Naive B cell (primary cell): Measurements from ENCODE around the gene PLEKHO2. TPM values are rescaled to one million over a fixed set of nuclear protein-coding genes. Genes with fewer than 3 reads are reported as not detected.
A peak's percentile ranks its signal among the peaks of the same experiment; 100 is the strongest.

Experiments used
- ATAC-seq, 2 donors: fragments of 150-1000 bp; cut with Tn5 transposase; 2 replicates each; pipeline ENCODE4 v1.10.0; 2021; ENCODE audit warnings: low read depth in 2 of 2, mild to moderate bottlenecking in 2 of 2, moderate library complexity in 2 of 2
- DNase-seq: peaks from one replicate; pipeline ENCODE4 v3.0.0; 2022
- H3K27ac Mint-ChIP-seq, 6 donors: one replicate each; pipeline ENCODE4 v1.8.0; 2020 to 2022; ENCODE audit warnings: mild to moderate bottlenecking in 6 of 6, mixed read lengths in 6 of 6, moderate library complexity in 5 of 6, inconsistent platforms in 2 of 6
- H3K27me3 Mint-ChIP-seq, 3 donors: one replicate each; pipeline ENCODE4 v1.8.0; 2021 to 2022; ENCODE audit warnings: mixed read lengths in 3 of 3, mild to moderate bottlenecking in 1 of 3
- H3K36me3 Mint-ChIP-seq, 2 donors: one replicate each; pipeline ENCODE4 v1.8.0; 2020 to 2022; ENCODE audit warnings: mixed read lengths in 2 of 2, inconsistent platforms in 1 of 2, mild to moderate bottlenecking in 1 of 2
- H3K4me1 Mint-ChIP-seq, 3 donors: one replicate each; pipeline ENCODE4 v1.8.0; 2020 to 2022; ENCODE audit warnings: mixed read lengths in 3 of 3, inconsistent platforms in 1 of 3, mild to moderate bottlenecking in 1 of 3, moderate library complexity in 1 of 3
- H3K4me3 Mint-ChIP-seq, 8 donors: one replicate each; pipeline ENCODE4 v1.8.0; 2020 to 2022; ENCODE audit warnings: mild to moderate bottlenecking in 8 of 8, mixed read lengths in 8 of 8, moderate library complexity in 8 of 8, inconsistent platforms in 2 of 8
- H3K9me3 Mint-ChIP-seq, 7 donors: one replicate each; pipeline ENCODE4 v1.8.0; 2020 to 2022; ENCODE audit warnings: mixed read lengths in 7 of 7, mild to moderate bottlenecking in 5 of 7, inconsistent platforms in 2 of 7, moderate library complexity in 1 of 7
- polyA plus RNA-seq, 6 donors: library from polyadenylated mRNA; unstranded; fragments of 300-500 nt; fragmentation: Illumina TruSeq; gene quantifications; one replicate each; pipeline ENCODE4 v1.2.3, GENCODE V29; 2021; ENCODE audit warnings: low read depth in 6 of 6

Gene PLEKHO2
- polyA plus RNA-seq, 6 donors from 2014 or later = 9.7 to 20.7 (median 14.4) TPM

DNA sequence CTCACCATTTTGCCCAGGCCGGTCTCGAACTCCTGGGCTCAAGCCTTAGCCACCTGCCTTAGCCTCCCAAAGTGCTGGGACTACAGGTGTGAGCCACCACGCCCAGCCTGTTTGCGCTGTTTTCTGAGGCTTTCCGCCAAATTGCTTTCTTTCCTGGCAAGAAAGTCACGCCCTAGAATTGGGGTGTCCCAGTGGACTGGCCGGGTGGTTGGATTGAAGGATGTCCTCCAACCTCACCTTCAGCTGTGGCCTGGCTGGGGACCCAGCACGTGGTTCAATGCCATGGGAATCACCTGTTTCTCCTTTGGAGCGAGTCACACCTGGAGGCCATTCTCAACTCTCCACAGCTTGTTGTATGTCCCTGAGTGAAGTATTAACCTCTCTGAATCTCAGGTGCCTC is 64.2 kb downstream of the PLEKHO2 start:
- H3K27ac Mint-ChIP-seq = peak overlapping the region in 2 of 6 donors; percentile 11 to 30
- DNase-seq (no peak), ATAC-seq (no peak)
- peaks cover 15 to 38% (median 25%) of the 10 kb centered on the region in 3 donors for H3K4me1 Mint-ChIP-seq
- H3K9me3 Mint-ChIP-seq = peaks cover 0 to 4% (median 2%) of the 10 kb centered on the region in 7 donors
- H3K27me3 Mint-ChIP-seq = peaks cover 13 to 23% (median 13%) of the 10 kb centered on the region in 3 donors
- H3K4me3 Mint-ChIP-seq = peak overlapping the region in 5 of 8 donors; percentile 66 to 88 (median 80)
- H3K36me3 Mint-ChIP-seq = peaks cover 0 to 2% of the 10 kb centered on the region in 2 donors

DNA sequence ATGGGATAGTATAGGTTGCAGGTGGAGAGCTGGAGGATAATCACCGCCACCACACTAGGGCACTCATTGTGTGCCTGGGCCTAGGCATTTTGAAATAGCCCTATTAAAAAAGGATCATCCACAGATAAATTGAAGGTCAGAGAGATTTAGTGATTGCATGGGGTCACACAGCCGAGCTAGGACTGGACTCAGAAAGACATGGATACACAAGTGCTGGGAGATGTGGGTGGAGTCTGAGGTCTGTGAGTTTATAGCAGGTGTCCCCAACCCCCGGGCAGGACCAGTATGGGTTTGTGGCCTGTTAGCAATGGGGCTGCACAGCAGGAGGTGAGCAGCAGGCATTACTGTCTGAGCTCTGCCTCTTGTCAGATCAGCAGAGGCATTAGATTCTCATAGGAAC is 64.7 kb downstream of the PLEKHO2 start:
- H3K36me3 Mint-ChIP-seq = no peaks in the 10 kb centered on the region
- H3K9me3 Mint-ChIP-seq = no peaks in the 10 kb centered on the region
- peaks cover 19 to 38% (median 27%) of the 10 kb centered on the region in 3 donors for H3K4me1 Mint-ChIP-seq
- H3K27me3 Mint-ChIP-seq = peaks cover 17 to 28% (median 18%) of the 10 kb centered on the region in 3 donors
- H3K4me3 Mint-ChIP-seq = peak overlapping the region in 1 of 8 donors; percentile 60
- DNase-seq (no peak), ATAC-seq (no peak)
- H3K27ac Mint-ChIP-seq = no peak overlapping the region

DNA sequence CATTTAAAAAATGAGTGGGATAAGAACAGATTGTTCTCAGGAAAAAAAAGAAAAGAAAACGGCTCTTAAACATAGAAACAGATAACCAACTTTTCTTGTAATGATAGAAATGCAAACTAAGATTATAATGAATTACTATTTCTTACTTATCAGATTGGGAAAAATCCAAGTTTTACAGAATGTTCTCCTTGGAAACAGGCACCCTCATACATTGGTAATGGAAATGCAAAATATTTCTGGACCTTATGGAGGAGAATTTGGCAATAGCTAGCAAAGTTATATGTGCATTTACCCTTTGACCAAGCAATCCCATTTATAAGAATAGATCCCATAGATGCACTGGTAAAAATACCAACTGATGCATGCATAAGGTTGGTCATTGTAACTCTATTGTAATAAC is 66.3 kb downstream of the PLEKHO2 start:
- Mint-ChIP-seq H3K9me3 (no peaks in the 10 kb centered on the region), H3K27me3 (peaks cover 18 to 39% (median 21%) of the 10 kb centered on the region in 3 donors), H3K27ac (peak overlapping the region in 1 of 6 donors; percentile 2), H3K36me3 (no peaks in the 10 kb centered on the region), H3K4me3 (no peak overlapping the region), H3K4me1 (peaks cover 17 to 23% (median 22%) of the 10 kb centered on the region in 3 donors)
- no peak for ATAC-seq
- DNase-seq = no peak

DNA sequence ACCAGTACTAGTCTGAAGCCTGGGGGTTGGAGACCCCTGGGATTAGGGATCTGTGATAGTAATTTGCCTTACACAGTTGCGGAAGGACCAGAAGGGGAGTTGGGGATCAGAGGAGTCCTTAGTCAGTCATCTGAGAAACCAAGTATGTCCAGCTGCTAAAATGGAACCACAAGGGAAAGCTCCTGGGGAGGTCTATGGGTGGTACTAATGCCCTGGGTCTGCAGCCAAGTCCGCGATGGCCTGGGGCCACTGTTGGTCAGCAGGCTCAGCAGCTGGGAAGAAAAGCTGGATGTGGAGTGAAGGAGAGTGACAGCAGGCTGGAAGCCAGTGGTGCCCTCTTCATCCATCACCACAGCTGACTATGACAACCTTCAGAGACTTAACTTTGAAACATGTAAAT is 67.8 kb downstream of the PLEKHO2 start:
- peaks cover 14 to 20% (median 17%) of the 10 kb centered on the region in 3 donors for H3K4me1 Mint-ChIP-seq
- no peaks in the 10 kb centered on the region for H3K36me3 Mint-ChIP-seq
- H3K4me3 Mint-ChIP-seq = peak overlapping the region in 2 of 8 donors; percentile 20 to 39
- no peak for ATAC-seq
- no peak for DNase-seq
- H3K27ac Mint-ChIP-seq = no peak overlapping the region
- peaks cover 18 to 39% (median 21%) of the 10 kb centered on the region in 3 donors for H3K27me3 Mint-ChIP-seq
- no peaks in the 10 kb centered on the region for H3K9me3 Mint-ChIP-seq

DNA sequence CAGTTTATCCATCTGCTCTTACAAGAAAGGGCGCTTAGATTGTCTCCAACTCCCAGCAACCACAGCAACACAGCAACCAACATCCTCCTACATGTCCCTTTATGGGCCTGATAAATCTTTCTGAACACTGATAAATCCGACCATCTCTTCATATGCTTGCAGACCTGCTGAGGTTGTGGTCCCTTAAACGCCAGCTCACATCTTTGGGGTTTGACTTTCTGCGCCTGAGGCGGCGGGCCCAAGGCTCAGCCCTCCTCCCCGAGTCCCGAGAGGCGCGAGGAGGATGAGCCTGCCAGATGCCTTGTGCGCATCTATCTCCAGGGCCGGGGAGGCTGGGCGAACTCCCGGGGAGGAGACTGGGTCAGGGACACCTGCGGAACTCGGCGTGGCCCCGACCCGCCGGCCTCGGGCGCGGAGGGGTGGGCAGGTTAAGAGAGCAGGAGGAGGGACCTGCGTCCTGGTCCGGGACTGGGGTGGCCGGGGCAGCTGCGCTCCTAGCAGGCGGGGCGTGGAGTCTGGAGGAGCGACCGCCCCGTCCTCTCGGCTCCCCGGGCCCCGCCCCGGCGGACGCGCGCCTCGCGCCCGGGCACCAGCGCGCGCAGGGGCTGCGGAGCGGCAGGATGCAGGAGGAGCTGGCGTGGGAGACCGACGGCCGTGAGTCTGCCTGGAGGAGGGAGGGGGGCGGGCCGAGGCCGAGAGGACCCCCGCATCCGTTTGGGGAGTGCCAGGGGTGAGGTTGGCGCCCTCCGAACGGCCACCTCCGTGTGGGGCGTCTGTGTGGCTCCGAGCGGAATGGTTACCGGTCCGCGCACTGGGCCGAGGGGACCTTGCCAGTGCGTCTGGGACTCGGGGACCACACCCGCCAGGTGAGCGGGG is 69.8 kb downstream of the PLEKHO2 start, which contains the start of gene ANKDD1A:
Gene ANKDD1A (plus strand): TSS at position 592 of the 876 bp plus-strand sequence. CDS start 29 bp downstream, at position 621.
- H3K4me3 Mint-ChIP-seq = peak within 1 kb of the TSS; percentile 31 to 81 (median 66)
- peaks cover 8 to 18% (median 13%) of the 10 kb centered on the region in 3 donors for H3K4me1 Mint-ChIP-seq

DNA sequence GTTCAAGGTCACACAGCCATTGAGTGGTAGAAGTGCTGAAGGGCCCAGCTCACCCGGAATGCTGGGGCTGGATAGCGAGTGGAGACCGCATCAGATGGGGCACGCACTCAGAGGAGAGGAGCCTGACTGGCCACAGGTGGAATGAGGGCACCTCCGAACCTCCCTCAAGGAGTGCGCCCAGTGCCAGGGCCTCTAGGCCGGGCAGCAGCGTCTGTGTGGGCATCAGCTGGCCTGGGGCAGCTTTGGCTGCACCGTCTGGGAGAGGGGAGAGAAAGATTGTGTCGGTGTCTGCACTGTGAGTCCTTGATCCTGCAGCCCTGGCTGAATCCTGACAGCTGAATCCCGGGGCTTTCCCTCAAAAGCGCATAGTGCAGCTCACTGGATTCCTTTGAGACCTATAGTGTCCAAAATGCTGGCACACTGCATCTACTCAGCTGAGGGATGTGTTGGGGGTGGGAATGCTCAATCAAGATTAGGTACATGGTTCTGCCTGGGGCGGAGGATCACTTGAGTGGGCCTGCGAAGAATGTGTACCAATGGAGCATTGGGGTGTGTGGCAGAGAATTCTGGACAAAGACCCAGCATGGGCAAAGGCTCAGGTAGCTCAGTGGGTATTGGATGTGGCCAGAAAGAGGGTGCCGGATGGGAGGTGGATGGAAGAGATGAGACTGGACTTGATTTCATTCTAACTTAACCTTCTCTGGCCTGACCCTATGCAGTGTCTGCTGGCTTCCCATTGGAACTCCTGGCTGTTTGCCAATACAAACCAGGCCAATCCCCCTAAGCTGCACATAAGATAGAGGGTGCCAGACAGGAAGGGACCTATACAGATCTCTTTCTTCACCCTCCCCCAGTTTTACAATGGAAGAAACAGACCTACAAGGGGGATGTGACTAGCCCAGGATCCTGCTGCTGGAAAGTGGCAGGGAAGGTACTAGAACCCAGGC is 70.9 kb downstream of the PLEKHO2 start:
- H3K4me3 Mint-ChIP-seq = peak overlapping the region in 5 of 8 donors; percentile 1 to 81 (median 59)
- peak overlapping the region in 2 of 6 donors; percentile 60 to 62 for H3K27ac Mint-ChIP-seq
- H3K9me3 Mint-ChIP-seq = no peaks in the 10 kb centered on the region
- no peaks in the 10 kb centered on the region for H3K36me3 Mint-ChIP-seq
- peaks cover 8 to 18% (median 13%) of the 10 kb centered on the region in 3 donors for H3K4me1 Mint-ChIP-seq
- ATAC-seq (no peak), DNase-seq (no peak)
- peaks cover 18 to 39% (median 21%) of the 10 kb centered on the region in 3 donors for H3K27me3 Mint-ChIP-seq

More for the DNA sequence above, 69.8 kb downstream of the PLEKHO2 start, which contains the start of gene ANKDD1A:
- H3K27ac Mint-ChIP-seq = peak within 1 kb of the TSS in 2 of 6 donors; percentile 13 to 62
- H3K9me3 Mint-ChIP-seq = no peaks in the 10 kb centered on the region
- H3K27me3 Mint-ChIP-seq = peaks cover 18 to 39% (median 21%) of the 10 kb centered on the region in 3 donors
- DNase-seq (no peak), ATAC-seq (peak; percentile 59 to 69)
- H3K36me3 Mint-ChIP-seq = no peaks in the 10 kb centered on the region

DNA sequence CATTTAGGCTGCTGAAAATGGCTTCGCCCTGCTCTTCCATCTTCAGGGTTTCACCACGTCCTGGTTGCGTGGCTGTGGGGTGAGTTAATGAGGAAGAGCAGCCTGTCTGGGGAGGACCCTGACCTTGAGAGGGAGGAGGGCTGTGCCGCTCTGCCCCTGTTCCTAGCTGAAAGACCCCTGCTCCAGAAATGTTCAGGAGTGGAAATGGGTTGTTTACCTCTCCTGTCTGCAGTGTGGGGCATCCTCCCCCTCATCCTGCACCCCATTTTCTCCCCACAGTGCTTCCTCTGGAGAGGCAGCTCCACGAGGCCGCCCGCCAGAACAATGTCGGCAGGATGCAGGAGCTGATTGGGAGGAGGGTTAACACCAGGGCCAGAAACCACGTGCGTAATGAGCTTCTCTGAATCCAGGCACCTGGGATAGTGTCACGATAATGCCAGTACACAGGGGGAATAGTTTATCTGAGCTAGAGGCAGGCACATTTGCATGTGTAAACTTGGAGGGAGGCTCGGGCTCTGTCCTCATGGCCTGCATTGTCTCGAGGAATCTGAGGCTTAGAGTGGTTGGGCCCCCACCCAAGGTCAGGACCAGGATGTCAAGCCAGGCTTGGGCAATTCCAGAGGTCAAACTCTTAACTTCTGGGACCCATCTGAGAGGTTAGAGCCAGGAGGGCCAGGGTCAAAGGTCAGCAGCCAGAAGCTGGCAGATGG is 74.0 kb downstream of the PLEKHO2 start:
- no peak for DNase-seq
- H3K9me3 Mint-ChIP-seq = no peaks in the 10 kb centered on the region
- H3K27me3 Mint-ChIP-seq = peaks cover 8 to 18% (median 10%) of the 10 kb centered on the region in 3 donors
- H3K4me1 Mint-ChIP-seq = peaks cover 8 to 18% (median 13%) of the 10 kb centered on the region in 3 donors
- H3K27ac Mint-ChIP-seq = peak overlapping the region in 2 of 6 donors; percentile 3 to 16
- H3K36me3 Mint-ChIP-seq = no peaks in the 10 kb centered on the region
- no peak for ATAC-seq
- peak overlapping the region in 1 of 8 donors; percentile 50 for H3K4me3 Mint-ChIP-seq

DNA sequence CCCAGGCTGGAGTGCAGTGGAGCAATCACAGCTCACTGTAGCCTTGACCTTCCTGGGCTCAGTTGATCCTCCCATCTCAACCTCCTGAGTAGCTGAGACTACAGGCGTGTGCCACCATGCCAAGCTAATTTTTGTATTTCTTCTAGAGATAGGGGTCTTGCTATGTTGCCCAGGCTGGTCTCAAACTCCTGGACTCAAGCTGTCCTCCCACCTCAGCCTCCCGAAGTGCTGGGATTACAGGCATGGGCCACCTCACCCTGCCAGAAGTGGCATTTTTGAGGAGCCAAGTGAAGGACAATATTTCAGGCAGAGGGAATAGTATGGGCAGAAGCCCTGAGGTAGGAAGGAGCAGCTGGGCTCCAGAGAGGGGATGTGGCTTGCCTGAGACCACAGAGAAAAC is 74.7 kb downstream of the PLEKHO2 start:
- Mint-ChIP-seq H3K27ac (no peak overlapping the region), H3K4me3 (no peak overlapping the region), H3K27me3 (peaks cover under 1 to 11% (median 3%) of the 10 kb centered on the region in 3 donors), H3K9me3 (no peaks in the 10 kb centered on the region), H3K4me1 (peaks cover 4 to 12% (median 6%) of the 10 kb centered on the region in 3 donors), H3K36me3 (no peaks in the 10 kb centered on the region)
- DNase-seq (no peak), ATAC-seq (no peak)

DNA sequence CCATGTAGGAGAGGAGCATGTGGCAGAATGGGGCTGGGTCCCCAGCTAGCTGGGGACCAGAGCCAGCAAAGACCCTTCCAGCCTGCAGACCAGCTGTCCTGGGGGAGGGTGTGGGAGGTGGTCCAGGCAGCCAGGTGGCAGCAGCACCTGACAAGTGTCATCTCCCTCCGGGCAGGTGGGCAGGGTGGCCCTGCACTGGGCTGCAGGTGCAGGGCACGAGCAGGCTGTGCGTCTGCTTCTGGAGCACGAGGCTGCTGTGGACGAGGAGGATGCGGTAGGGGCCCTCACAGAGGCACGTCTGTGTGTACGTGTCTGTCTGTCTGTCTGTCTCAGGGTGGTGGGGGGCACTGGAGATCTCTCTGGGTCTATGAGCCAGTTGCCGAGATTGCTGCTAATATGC is 75.5 kb downstream of the PLEKHO2 start:
- peaks cover 0 to 6% (median 0%) of the 10 kb centered on the region in 3 donors for H3K27me3 Mint-ChIP-seq
- H3K4me1 Mint-ChIP-seq = peaks cover 2 to 9% (median 4%) of the 10 kb centered on the region in 3 donors
- H3K9me3 Mint-ChIP-seq = no peaks in the 10 kb centered on the region
- H3K36me3 Mint-ChIP-seq = no peaks in the 10 kb centered on the region
- no peak overlapping the region for H3K4me3 Mint-ChIP-seq
- peak overlapping the region in 2 of 6 donors; percentile 65 to 74 for H3K27ac Mint-ChIP-seq
- DNase-seq (no peak), ATAC-seq (no peak)

Other genes starting within 250 kb of the PLEKHO2 start
- gene RBPMS2, start 66.3 kb upstream of the PLEKHO2 start, polyA plus RNA-seq = under 1 TPM in 4 of 6 donors, not detected in 2; 0.29 to 0.64 (median 0.30) TPM
- gene PIF1, start 16.3 kb upstream of the PLEKHO2 start, polyA plus RNA-seq = under 1 TPM in 3 of 6 donors, not detected in 3; 0.24 to 0.62 (median 0.45) TPM
- 1 to 10 TPM in 3 of 6 donors, under 1 TPM in 2, not detected in 1; 0.14 to 3.3 (median 1.3) TPM for gene ANKDD1A, start 70.0 kb downstream of the PLEKHO2 start, polyA plus RNA-seq
- 100 to 1,000 TPM; 190 to 258 (median 205) TPM for gene SPG21, start 148.0 kb downstream of the PLEKHO2 start, polyA plus RNA-seq
- gene MTFMT, start 187.7 kb downstream of the PLEKHO2 start, polyA plus RNA-seq = 10 to 100 TPM; 16.3 to 25.2 (median 19.5) TPM
- not detected for gene SLC51B, start 203.5 kb downstream of the PLEKHO2 start, polyA plus RNA-seq
- gene RASL12, start 226.1 kb downstream of the PLEKHO2 start, polyA plus RNA-seq = not detected
- not detected for gene KBTBD13, start 234.8 kb downstream of the PLEKHO2 start, polyA plus RNA-seq